K562 (cell line): Measurements from ENCODE around the gene GP1BB. TPM values are rescaled to one million over a fixed set of nuclear protein-coding genes. Genes with fewer than 3 reads are reported as not detected.

ENCODE experiments used
- ARID2 ChIP-seq: fragments of 450-650 bp; IDR thresholded peaks from 2 replicates; pipeline ENCODE4 v1.6.1; 2017; ENCODE audit warnings: antibody characterized with exemption, mild to moderate bottlenecking
- CBFB ChIP-seq: sonication (generic); formaldehyde crosslinking; IDR thresholded peaks from 2 replicates; pipeline ENCODE4 v1.4.0; 2020; ENCODE audit warnings: mild to moderate bottlenecking, missing genetic modification reagents
- ETS2 ChIP-seq: IDR thresholded peaks from 2 replicates; pipeline ENCODE4 v1.6.1; 2016; ENCODE audit warnings: borderline replicate concordance, missing genetic modification characterization, mild to moderate bottlenecking, moderate library complexity, missing compliant biosample characterization; ENCODE audit not compliant: poor library complexity, severe bottlenecking
- GABPA ChIP-seq: fragments of 200-800 bp; sonication (Bioruptor generic); conservative IDR thresholded peaks from 2 replicates; pipeline ENCODE4 v1.6.1; 2016; ENCODE audit warnings: low read depth, missing genetic modification characterization, missing compliant biosample characterization
- GTF2E2 ChIP-seq: fragments of 200-800 bp; sonication (Bioruptor generic); IDR thresholded peaks from 2 replicates; pipeline ENCODE4 v1.6.1; 2016; ENCODE audit warnings: missing genetic modification characterization, missing compliant biosample characterization
- HIVEP1 ChIP-seq: fragments of 250-450 bp; sonication (Bioruptor Pico); IDR thresholded peaks from 2 replicates; pipeline ENCODE4 v1.4.0; 2020; ENCODE audit warnings: mild to moderate bottlenecking
- MCM3 ChIP-seq: fragments of 450-650 bp; IDR thresholded peaks from 2 replicates; pipeline ENCODE4 v1.6.1; 2016
- RBM34 ChIP-seq: fragments of 200-400 bp; formaldehyde crosslinking; IDR thresholded peaks from 2 replicates; pipeline ENCODE4 v1.6.1; 2018; ENCODE audit warnings: low read length, borderline replicate concordance; ENCODE audit not compliant: insufficient read depth
- SMAD2 ChIP-seq: fragments of 150-350 bp; IDR thresholded peaks from 2 replicates; pipeline ENCODE4 v1.6.1; 2014; ENCODE audit warnings: low read depth, mild to moderate bottlenecking, low read length
- SMC3 ChIP-seq: conservative IDR thresholded peaks from 2 replicates; pipeline ENCODE4 v1.6.1; 2011; ENCODE audit warnings: low read depth, low read length, improper control_type of control experiment; ENCODE audit not compliant: insufficient read depth
- SP2 ChIP-seq: IDR thresholded peaks from 2 replicates; pipeline ENCODE4 v1.6.1; 2011; ENCODE audit warnings: mild to moderate bottlenecking, low read depth, low read length, moderate library complexity; ENCODE audit not compliant: poor library complexity, severe bottlenecking; ENCODE audit errors: extremely low read depth
- TRIM24 ChIP-seq, 2 experiments: fragments of 450-650 bp; IDR thresholded peaks; 2 replicates each; pipeline ENCODE4 v1.6.1; 2016
- ZNF408 ChIP-seq: fragments of 250-450 bp; sonication (Bioruptor Pico); IDR thresholded peaks from 2 replicates; pipeline ENCODE4 v1.4.0; 2020; ENCODE audit warnings: low read depth, mild to moderate bottlenecking, moderate library complexity
- ZNF77 ChIP-seq: fragments of 250-450 bp; sonication (Bioruptor Pico); IDR thresholded peaks from 2 replicates; pipeline ENCODE4 v1.5.0; 2020
- polyA plus RNA-seq, 8 experiments: library from polyadenylated mRNA; depleted of rRNA in 4 of 8; stranded (reverse) in 5 of 8; unstranded in 3 of 8; fragments of >200 nt; fragmentation: Nextera tagmentation in 2 of 8; fragmentation: Illumina TruSeq in 1 of 8; extraction: Ambion mirVana in 2 of 8; extraction: Trizol in 1 of 8; gene quantifications; 2 replicates each; pipeline versions ENCODE4 v1.2.1 to v1.2.3, GENCODE V29; 2011 to 2014; ENCODE audit warnings: inconsistent platforms in 1 of 8, missing spikeins in 1 of 8
- total RNA-seq, 7 experiments: library from RNA; depleted of rRNA in 6 of 7; stranded (reverse); fragments of >200 nt in 6 of 7; fragmentation: Illumina TruSeq in 2 of 7; extraction: Trizol in 2 of 7; gene quantifications; 2 replicates each; pipeline versions ENCODE4 v1.2.1 to v1.2.3, GENCODE V29; 2011 to 2021; ENCODE audit warnings: low replicate concordance in 1 of 7
- TF ChIP-seq, protein P1 (sequence below): fragments of 250-450 bp; sonication (Bioruptor Pico); IDR thresholded peaks from 2 replicates; pipeline ENCODE4 v1.4.0; 2020; ENCODE audit warnings: mild to moderate bottlenecking, moderate library complexity
- TF ChIP-seq, protein P2 (sequence below): sonication (generic); formaldehyde crosslinking; IDR thresholded peaks from 2 replicates; pipeline ENCODE4 v1.8.1; 2023; ENCODE audit warnings: mild to moderate bottlenecking, missing genetic modification reagents
- TF ChIP-seq, protein P3 (sequence below): sonication (generic); formaldehyde crosslinking; IDR thresholded peaks from 2 replicates; pipeline ENCODE4 v1.8.0; 2022; ENCODE audit warnings: mild to moderate bottlenecking, low read depth, missing genetic modification reagents
- TF ChIP-seq, protein P4 (sequence below): fragments of 450-650 bp; IDR thresholded peaks from 2 replicates; pipeline ENCODE4 v1.7.0; 2016; ENCODE audit warnings: borderline replicate concordance
- TF ChIP-seq, protein P5 (sequence below): IDR thresholded peaks from 2 replicates; pipeline ENCODE4 v1.6.1; 2014; ENCODE audit warnings: antibody characterized with exemption

GP1BB gene
- total and polyA plus RNA-seq, 9 of the 15 experiments (the other 6 are each of a cell fraction or from before 2014, with no cell fraction given): 0.69 to 162 (median 2.8) TPM

DNA sequence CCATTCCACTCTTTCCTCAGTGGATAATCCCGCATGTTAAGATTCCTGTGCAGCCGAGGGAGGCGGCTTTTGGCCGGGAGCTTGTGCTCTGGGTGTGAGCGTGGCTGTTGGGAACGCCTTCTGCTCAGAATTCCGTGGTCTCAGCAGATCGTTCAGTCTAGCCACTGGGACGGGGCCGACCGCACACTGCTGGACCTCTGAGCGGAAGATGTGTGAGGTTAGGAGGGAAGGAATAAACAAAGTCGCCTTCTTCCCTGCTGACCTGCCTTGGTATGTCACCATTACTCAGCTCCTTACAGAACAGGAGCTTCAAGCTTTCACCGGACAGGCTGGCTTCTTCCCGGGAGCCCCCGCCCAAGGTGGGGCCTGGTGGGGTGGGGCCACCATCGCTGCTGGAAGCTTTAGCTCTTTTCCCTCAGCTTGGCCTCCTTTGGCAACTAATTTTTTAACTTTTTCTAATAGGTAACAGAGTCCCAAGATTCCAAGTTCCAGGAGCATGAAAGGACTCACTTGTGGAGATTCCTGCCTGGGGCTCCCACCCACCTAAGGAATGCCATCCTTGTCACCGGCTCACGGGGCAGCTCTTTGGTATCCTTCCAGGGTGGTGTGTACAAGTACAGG lies 31.5 kb upstream of the GP1BB start (continued):
- TF ChIP-seq, protein P1, sequence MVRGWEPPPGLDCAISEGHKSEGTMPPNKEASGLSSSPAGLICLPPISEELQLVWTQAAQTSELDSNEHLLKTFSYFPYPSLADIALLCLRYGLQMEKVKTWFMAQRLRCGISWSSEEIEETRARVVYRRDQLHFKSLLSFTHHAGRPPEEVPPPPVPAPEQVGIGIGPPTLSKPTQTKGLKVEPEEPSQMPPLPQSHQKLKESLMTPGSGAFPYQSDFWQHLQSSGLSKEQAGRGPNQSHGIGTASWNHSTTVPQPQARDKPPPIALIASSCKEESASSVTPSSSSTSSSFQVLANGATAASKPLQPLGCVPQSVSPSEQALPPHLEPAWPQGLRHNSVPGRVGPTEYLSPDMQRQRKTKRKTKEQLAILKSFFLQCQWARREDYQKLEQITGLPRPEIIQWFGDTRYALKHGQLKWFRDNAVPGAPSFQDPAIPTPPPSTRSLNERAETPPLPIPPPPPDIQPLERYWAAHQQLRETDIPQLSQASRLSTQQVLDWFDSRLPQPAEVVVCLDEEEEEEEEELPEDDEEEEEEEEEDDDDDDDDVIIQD (CRISPR knock-in tag): no peak
- TF ChIP-seq ZNF77 (CRISPR knock-in tag) (no peak), SMAD2 (no peak), ZNF408 (CRISPR knock-in tag) (no peak), ARID2 (peak; percentile 48; the same call in 1 of the 2 replicates), ETS2 (tag) (no peak), TRIM24 (IDR thresholded peaks at IDR 0.05) (peak in 1 of 2 experiments; percentile 58; a peak in 1 of 4 replicates), GABPA (tag) (no peak; the same call in 1 of the 2 replicates), HIVEP1 (CRISPR knock-in tag) (no peak), SMC3 (no peak), GTF2E2 (tag) (no peak), MCM3 (no peak), RBM34 (no peak), CBFB (CRISPR knock-in tag) (no peak), SP2 (no peak)
- TF ChIP-seq, protein P2, sequence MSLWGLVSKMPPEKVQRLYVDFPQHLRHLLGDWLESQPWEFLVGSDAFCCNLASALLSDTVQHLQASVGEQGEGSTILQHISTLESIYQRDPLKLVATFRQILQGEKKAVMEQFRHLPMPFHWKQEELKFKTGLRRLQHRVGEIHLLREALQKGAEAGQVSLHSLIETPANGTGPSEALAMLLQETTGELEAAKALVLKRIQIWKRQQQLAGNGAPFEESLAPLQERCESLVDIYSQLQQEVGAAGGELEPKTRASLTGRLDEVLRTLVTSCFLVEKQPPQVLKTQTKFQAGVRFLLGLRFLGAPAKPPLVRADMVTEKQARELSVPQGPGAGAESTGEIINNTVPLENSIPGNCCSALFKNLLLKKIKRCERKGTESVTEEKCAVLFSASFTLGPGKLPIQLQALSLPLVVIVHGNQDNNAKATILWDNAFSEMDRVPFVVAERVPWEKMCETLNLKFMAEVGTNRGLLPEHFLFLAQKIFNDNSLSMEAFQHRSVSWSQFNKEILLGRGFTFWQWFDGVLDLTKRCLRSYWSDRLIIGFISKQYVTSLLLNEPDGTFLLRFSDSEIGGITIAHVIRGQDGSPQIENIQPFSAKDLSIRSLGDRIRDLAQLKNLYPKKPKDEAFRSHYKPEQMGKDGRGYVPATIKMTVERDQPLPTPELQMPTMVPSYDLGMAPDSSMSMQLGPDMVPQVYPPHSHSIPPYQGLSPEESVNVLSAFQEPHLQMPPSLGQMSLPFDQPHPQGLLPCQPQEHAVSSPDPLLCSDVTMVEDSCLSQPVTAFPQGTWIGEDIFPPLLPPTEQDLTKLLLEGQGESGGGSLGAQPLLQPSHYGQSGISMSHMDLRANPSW: peak; percentile 85; the same call in 1 of the 2 replicates
- TF ChIP-seq, protein P3, sequence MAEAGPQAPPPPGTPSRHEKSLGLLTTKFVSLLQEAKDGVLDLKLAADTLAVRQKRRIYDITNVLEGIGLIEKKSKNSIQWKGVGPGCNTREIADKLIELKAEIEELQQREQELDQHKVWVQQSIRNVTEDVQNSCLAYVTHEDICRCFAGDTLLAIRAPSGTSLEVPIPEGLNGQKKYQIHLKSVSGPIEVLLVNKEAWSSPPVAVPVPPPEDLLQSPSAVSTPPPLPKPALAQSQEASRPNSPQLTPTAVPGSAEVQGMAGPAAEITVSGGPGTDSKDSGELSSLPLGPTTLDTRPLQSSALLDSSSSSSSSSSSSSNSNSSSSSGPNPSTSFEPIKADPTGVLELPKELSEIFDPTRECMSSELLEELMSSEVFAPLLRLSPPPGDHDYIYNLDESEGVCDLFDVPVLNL: no peak
- TF ChIP-seq, protein P4, sequence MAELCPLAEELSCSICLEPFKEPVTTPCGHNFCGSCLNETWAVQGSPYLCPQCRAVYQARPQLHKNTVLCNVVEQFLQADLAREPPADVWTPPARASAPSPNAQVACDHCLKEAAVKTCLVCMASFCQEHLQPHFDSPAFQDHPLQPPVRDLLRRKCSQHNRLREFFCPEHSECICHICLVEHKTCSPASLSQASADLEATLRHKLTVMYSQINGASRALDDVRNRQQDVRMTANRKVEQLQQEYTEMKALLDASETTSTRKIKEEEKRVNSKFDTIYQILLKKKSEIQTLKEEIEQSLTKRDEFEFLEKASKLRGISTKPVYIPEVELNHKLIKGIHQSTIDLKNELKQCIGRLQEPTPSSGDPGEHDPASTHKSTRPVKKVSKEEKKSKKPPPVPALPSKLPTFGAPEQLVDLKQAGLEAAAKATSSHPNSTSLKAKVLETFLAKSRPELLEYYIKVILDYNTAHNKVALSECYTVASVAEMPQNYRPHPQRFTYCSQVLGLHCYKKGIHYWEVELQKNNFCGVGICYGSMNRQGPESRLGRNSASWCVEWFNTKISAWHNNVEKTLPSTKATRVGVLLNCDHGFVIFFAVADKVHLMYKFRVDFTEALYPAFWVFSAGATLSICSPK: no peak
- TF ChIP-seq, protein P5, sequence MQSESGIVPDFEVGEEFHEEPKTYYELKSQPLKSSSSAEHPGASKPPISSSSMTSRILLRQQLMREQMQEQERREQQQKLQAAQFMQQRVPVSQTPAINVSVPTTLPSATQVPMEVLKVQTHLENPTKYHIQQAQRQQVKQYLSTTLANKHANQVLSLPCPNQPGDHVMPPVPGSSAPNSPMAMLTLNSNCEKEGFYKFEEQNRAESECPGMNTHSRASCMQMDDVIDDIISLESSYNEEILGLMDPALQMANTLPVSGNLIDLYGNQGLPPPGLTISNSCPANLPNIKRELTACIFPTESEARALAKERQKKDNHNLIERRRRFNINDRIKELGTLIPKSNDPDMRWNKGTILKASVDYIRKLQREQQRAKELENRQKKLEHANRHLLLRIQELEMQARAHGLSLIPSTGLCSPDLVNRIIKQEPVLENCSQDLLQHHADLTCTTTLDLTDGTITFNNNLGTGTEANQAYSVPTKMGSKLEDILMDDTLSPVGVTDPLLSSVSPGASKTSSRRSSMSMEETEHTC: no peak
